Neural cell (in vitro differentiated cells): Measurements from ENCODE around the gene MAP3K7. TPM values are rescaled to one million over a fixed set of nuclear protein-coding genes. Genes with fewer than 3 reads are reported as not detected.

ENCODE experiments used
- H2AFZ ChIP-seq: fragments of 200-600, 300-800 bp; sonication (generic), shearing (Covaris generic); 2 replicates; pipeline ENCODE4 v1.6.0; 2014; ENCODE audit warnings: low read depth, mild to moderate bottlenecking, antibody characterized with exemption, low read length, moderate library complexity
- H3F3A ChIP-seq: fragments of 200-600 bp; shearing (Covaris generic); 2 replicates; pipeline ENCODE4 v1.6.1; 2016; ENCODE audit warnings: mild to moderate bottlenecking, moderate library complexity, mixed read lengths, antibody characterized with exemption, low read length; ENCODE audit not compliant: insufficient read depth, poor library complexity, severe bottlenecking
- H3K27ac ChIP-seq: fragments of 200-600, 300-800 bp; sonication (generic), shearing (Covaris generic); 2 replicates; pipeline ENCODE4 v1.5.1; 2014; ENCODE audit warnings: mild to moderate bottlenecking, low read length, moderate library complexity
- H3K27me3 ChIP-seq: fragments of 300-800, 200-600 bp; sonication (generic), shearing (Covaris generic); 2 replicates; pipeline ENCODE4 v1.6.0; 2014; ENCODE audit warnings: mild to moderate bottlenecking, low read depth, low read length, moderate library complexity; ENCODE audit not compliant: insufficient read depth
- H3K36me3 ChIP-seq: fragments of 300-800, 200-600 bp; sonication (generic), shearing (Covaris generic); 2 replicates; pipeline ENCODE4 v1.5.1; 2014; ENCODE audit warnings: mild to moderate bottlenecking, antibody characterized with exemption, low read length, moderate library complexity; ENCODE audit not compliant: insufficient read depth
- H3K4me2 ChIP-seq: fragments of 300-800, 200-600 bp; sonication (generic), shearing (Covaris generic); 2 replicates; pipeline ENCODE4 v1.6.0; 2014; ENCODE audit warnings: mild to moderate bottlenecking, low read length
- H3K4me3 ChIP-seq: fragments of 300-800, 200-600 bp; sonication (generic), shearing (Covaris generic); 2 replicates; pipeline ENCODE4 v1.5.1; 2014; ENCODE audit warnings: mild to moderate bottlenecking, low read length, moderate library complexity
- H3K79me2 ChIP-seq: fragments of 200-600 bp; shearing (Covaris generic); replicated peaks from 2 replicates; pipeline ENCODE4 v1.6.0; 2014; ENCODE audit warnings: mild to moderate bottlenecking, low read length, moderate library complexity; ENCODE audit not compliant: insufficient read depth
- H3K9ac ChIP-seq: fragments of 300-800, 200-600 bp; sonication (generic), shearing (Covaris generic); 2 replicates; pipeline ENCODE4 v1.6.1; 2016; ENCODE audit warnings: mild to moderate bottlenecking, low read length, mixed read lengths
- H3K9me2 ChIP-seq: fragments of 200-600 bp; shearing (Covaris generic); 2 replicates; pipeline ENCODE4 v1.6.1; 2016; ENCODE audit warnings: mild to moderate bottlenecking, low read length, mixed read lengths; ENCODE audit not compliant: insufficient read depth
- H3K9me3 ChIP-seq: fragments of 200-600, 300-800 bp; sonication (generic), shearing (Covaris generic); 2 replicates; pipeline ENCODE4 v1.6.1; 2016; ENCODE audit warnings: mild to moderate bottlenecking, mixed run types, low read length, moderate library complexity, mixed read lengths
- H4K20me1 ChIP-seq: fragments of 200-600 bp; shearing (Covaris generic); 2 replicates; pipeline ENCODE4 v1.6.1; 2016; ENCODE audit warnings: mild to moderate bottlenecking, mixed run types; ENCODE audit not compliant: insufficient read depth
- CTCF ChIP-seq: fragments of 450-650 bp; IDR thresholded peaks from 2 replicates; pipeline ENCODE4 v1.5.1; 2014; ENCODE audit warnings: antibody characterized with exemption, mild to moderate bottlenecking, moderate library complexity; ENCODE audit not compliant: poor library complexity, severe bottlenecking
- EP300 ChIP-seq: fragments of 450-650 bp; conservative IDR thresholded peaks from 2 replicates; pipeline ENCODE4 v1.6.1; 2014; ENCODE audit warnings: antibody characterized with exemption, mild to moderate bottlenecking, moderate library complexity; ENCODE audit not compliant: poor library complexity, severe bottlenecking
- EZH2 ChIP-seq: fragments of 200-600, 300-800 bp; shearing (Covaris generic), sonication (generic); IDR thresholded peaks from 2 replicates; pipeline ENCODE4 v1.6.1; 2014; ENCODE audit warnings: antibody characterized with exemption, low read length, borderline replicate concordance, mild to moderate bottlenecking; ENCODE audit not compliant: insufficient read depth, poor library complexity, severe bottlenecking
- MXI1 ChIP-seq: fragments of 450-650 bp; conservative IDR thresholded peaks from 2 replicates; pipeline ENCODE4 v1.6.1; 2014; ENCODE audit warnings: antibody characterized with exemption, mild to moderate bottlenecking; ENCODE audit not compliant: poor library complexity, severe bottlenecking
- POLR2AphosphoS5 ChIP-seq: IDR thresholded peaks from 2 replicates; pipeline ENCODE4 v1.6.1; 2012
- RAD21 ChIP-seq: fragments of 450-650 bp; conservative IDR thresholded peaks from 2 replicates; pipeline ENCODE4 v1.6.1; 2014; ENCODE audit warnings: antibody characterized with exemption, mild to moderate bottlenecking, moderate library complexity
- SMC3 ChIP-seq: fragments of 450-650 bp; conservative IDR thresholded peaks from 2 replicates; pipeline ENCODE4 v1.6.1; 2014; ENCODE audit warnings: antibody characterized with exemption, mild to moderate bottlenecking, moderate library complexity; ENCODE audit not compliant: poor library complexity
- TAF1 ChIP-seq: IDR thresholded peaks from 2 replicates; pipeline ENCODE4 v1.6.1; 2012; ENCODE audit warnings: low read depth
- polyA plus RNA-seq: library from polyadenylated mRNA; depleted of rRNA; stranded (reverse); fragments of >200 nt; gene quantifications from 2 replicates; pipeline ENCODE4 v1.2.3, GENCODE V29; 2014
- TF ChIP-seq, protein P1 (sequence below): IDR thresholded peaks from 2 replicates; pipeline ENCODE4 v1.6.1; 2012; ENCODE audit warnings: borderline replicate concordance

Gene MAP3K7
- polyA plus RNA-seq, 1 donor from 2014 or later, result 71.6 TPM

- Histone ChIP-seq H3K27ac (no peak overlapping the region), H2AFZ (no peak overlapping the region), H3K4me2 (no peak overlapping the region)
These were observed 108.6 kb downstream of the MAP3K7 start for GRCh38 chr6:90478278-90478677.

DNA sequence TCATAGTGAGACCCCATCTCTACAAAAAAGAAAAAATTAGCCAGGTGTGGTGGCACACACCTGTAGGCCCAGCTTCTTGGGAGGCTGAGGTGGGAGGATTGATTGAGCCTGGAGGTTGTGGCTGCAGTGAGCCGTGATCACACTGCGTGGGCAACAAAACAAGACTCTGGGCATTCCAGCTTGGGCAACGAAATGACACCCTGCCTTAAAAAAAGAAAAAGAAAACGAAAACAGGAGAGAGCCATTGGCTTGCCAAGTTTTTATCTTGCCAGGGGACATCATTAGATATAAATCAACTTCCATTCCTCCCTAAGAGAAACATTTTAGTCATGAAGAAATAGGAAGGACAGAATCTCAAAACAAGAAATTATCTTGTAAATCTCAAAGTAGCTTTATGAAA is 109.5 kb downstream of the MAP3K7 start:
- Histone ChIP-seq H3K4me3 (no peak overlapping the region), H3K27ac (no peak overlapping the region), H3K36me3 (no peaks in the 10 kb centered on the region), H2AFZ (no peak overlapping the region), H4K20me1 (no peaks in the 10 kb centered on the region), H3K27me3 (no peaks in the 10 kb centered on the region), H3K79me2 (no peaks in the 10 kb centered on the region), H3F3A (no peaks in the 10 kb centered on the region), H3K9me2 (no peaks in the 10 kb centered on the region), H3K4me2 (no peak overlapping the region), H3K9ac (no peak overlapping the region), H3K9me3 (no peaks in the 10 kb centered on the region)
- TF ChIP-seq, protein P1, sequence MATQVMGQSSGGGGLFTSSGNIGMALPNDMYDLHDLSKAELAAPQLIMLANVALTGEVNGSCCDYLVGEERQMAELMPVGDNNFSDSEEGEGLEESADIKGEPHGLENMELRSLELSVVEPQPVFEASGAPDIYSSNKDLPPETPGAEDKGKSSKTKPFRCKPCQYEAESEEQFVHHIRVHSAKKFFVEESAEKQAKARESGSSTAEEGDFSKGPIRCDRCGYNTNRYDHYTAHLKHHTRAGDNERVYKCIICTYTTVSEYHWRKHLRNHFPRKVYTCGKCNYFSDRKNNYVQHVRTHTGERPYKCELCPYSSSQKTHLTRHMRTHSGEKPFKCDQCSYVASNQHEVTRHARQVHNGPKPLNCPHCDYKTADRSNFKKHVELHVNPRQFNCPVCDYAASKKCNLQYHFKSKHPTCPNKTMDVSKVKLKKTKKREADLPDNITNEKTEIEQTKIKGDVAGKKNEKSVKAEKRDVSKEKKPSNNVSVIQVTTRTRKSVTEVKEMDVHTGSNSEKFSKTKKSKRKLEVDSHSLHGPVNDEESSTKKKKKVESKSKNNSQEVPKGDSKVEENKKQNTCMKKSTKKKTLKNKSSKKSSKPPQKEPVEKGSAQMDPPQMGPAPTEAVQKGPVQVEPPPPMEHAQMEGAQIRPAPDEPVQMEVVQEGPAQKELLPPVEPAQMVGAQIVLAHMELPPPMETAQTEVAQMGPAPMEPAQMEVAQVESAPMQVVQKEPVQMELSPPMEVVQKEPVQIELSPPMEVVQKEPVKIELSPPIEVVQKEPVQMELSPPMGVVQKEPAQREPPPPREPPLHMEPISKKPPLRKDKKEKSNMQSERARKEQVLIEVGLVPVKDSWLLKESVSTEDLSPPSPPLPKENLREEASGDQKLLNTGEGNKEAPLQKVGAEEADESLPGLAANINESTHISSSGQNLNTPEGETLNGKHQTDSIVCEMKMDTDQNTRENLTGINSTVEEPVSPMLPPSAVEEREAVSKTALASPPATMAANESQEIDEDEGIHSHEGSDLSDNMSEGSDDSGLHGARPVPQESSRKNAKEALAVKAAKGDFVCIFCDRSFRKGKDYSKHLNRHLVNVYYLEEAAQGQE, result no peak
- TF ChIP-seq TAF1 (no peak), POLR2AphosphoS5 (no peak), SMC3 (no peak), EP300 (no peak), MXI1 (no peak), CTCF (no peak), RAD21 (no peak), EZH2 (no peak)

More at GRCh38 chr6:90478278-90478677, 108.6 kb downstream of the MAP3K7 start:
- Histone ChIP-seq H3K9me3 (no peaks in the 10 kb centered on the region), H3K9me2 (no peaks in the 10 kb centered on the region), H4K20me1 (no peaks in the 10 kb centered on the region), H3K36me3 (no peaks in the 10 kb centered on the region), H3K79me2 (no peaks in the 10 kb centered on the region), H3K27me3 (no peaks in the 10 kb centered on the region), H3K9ac (no peak overlapping the region), H3K4me3 (no peak overlapping the region), H3F3A (no peaks in the 10 kb centered on the region)
- TF ChIP-seq RAD21, result no peak

GRCh38 chr6:90472716-90473115 is 114.2 kb downstream of the MAP3K7 start:
- Histone ChIP-seq H3K27ac (no peak overlapping the region), H3K79me2 (no peaks in the 10 kb centered on the region), H4K20me1 (no peaks in the 10 kb centered on the region), H3K9me3 (no peaks in the 10 kb centered on the region), H3F3A (no peaks in the 10 kb centered on the region), H3K27me3 (no peaks in the 10 kb centered on the region), H3K9ac (no peak overlapping the region), H2AFZ (no peak overlapping the region), H3K4me3 (no peak overlapping the region), H3K4me2 (no peak overlapping the region), H3K9me2 (no peaks in the 10 kb centered on the region), H3K36me3 (no peaks in the 10 kb centered on the region)
- TF ChIP-seq EP300 (no peak), POLR2AphosphoS5 (no peak), TAF1 (no peak), EZH2 (no peak), CTCF (no peak), RAD21 (no peak), SMC3 (no peak), MXI1 (no peak)
- TF ChIP-seq, protein P1, result no peak
